HepG2 (cell line): ENCODE data around the gene GMPR. TPM values are rescaled to one million over a fixed set of nuclear protein-coding genes. Genes with fewer than 3 reads are reported as not detected.

ENCODE experiments used
- ATAC-seq: fragments of 200-7000 bp; cut with Tn5 transposase; 3 replicates; pipeline ENCODE4 v1.9.1; 2020; ENCODE audit warnings: mild to moderate bottlenecking, moderate library complexity
- BruUV-seq: library from RNA; stranded (reverse); fragments of 400-500 nt; replicated peaks from 2 replicates; lab custom pipeline; 2021; lab: Mats Ljungman, UMichigan
- CTCF ChIA-PET: fragments of 300-600 bp; formaldehyde crosslinking; extraction: SDS; loops from one replicate; lab custom pipeline; 2021; ENCODE audit warnings: low total read pairs, inconsistent platforms, low intra/inter-chr PET ratio; lab: Yijun Ruan, JAX
- POLR2A ChIA-PET: fragments of 350-600 bp; sonication (Branson Sonifier 250); formaldehyde crosslinking; loops from one replicate; lab custom pipeline; 2020; ENCODE audit warnings: antibody characterized with exemption, inconsistent platforms; lab: Yijun Ruan, JAX
- DNase-seq: peaks from one replicate; pipeline ENCODE4 v3.0.0-alpha.2; 2015; ENCODE audit warnings: low spot score
- FAIRE-seq: peaks from 3 replicates; lab custom pipeline; 2011; peaks lifted over from hg19 to GRCh38; lab: Jason Lieb, UNC
- H2AFZ ChIP-seq: one replicate; pipeline ENCODE4 v1.6.1; 2011; ENCODE audit warnings: low read length, inconsistent platforms
- H3K27ac ChIP-seq: fragments of 300-600 bp; 3 replicates; pipeline ENCODE4 v1.8.0; 2011; ENCODE audit warnings: mixed run types, mild to moderate bottlenecking, mixed read lengths, low read length, inconsistent platforms; ENCODE audit not compliant: insufficient read depth; ENCODE audit errors: extremely low read length
- H3K27me3 ChIP-seq, 2 experiments: fragments of 200-600 bp in 1 of 2; 2 replicates in 1 of 2; 3 replicates in 1 of 2; pipeline versions ENCODE4 v1.6.0 to v1.8.0; 2011; ENCODE audit warnings: low read length in 2 of 2, mild to moderate bottlenecking in 2 of 2, moderate library complexity in 2 of 2, inconsistent platforms in 1 of 2; ENCODE audit not compliant: insufficient read depth in 2 of 2, control insufficient read depth in 1 of 2
- H3K36me3 ChIP-seq, 2 experiments: fragments of 200-600 bp in 1 of 2; replicated peaks in 1 of 2; 2 replicates in 1 of 2; 3 replicates in 1 of 2; pipeline versions ENCODE4 v1.5.1 to v1.8.0; 2011; ENCODE audit warnings: low read length in 2 of 2, inconsistent platforms in 1 of 2; ENCODE audit not compliant: insufficient read depth in 2 of 2, control insufficient read depth in 1 of 2
- H3K4me1 ChIP-seq: 2 replicates; pipeline ENCODE4 v1.5.1; 2012; ENCODE audit warnings: low read length, inconsistent platforms; ENCODE audit not compliant: insufficient read depth
- H3K4me2 ChIP-seq: 2 replicates; pipeline ENCODE4 v1.6.0; 2011; ENCODE audit warnings: low read depth, low read length, inconsistent platforms
- H3K4me3 ChIP-seq, 3 experiments: fragments of 200-600 bp in 1 of 3; sonication (generic), shearing (Covaris generic) in 1 of 3; replicated peaks in 1 of 3; 2 replicates each; pipeline ENCODE4 v1.5.1; 2011 to 2016; ENCODE audit warnings: low read length in 3 of 3, inconsistent platforms in 2 of 3, low read depth in 2 of 3, mild to moderate bottlenecking in 2 of 3, control low read depth in 1 of 3, mixed read lengths in 1 of 3; ENCODE audit not compliant: insufficient read depth in 1 of 3
- H3K79me2 ChIP-seq: one replicate; pipeline ENCODE4 v1.6.1; 2011; ENCODE audit warnings: low read length, inconsistent platforms; ENCODE audit not compliant: insufficient read depth
- H3K9ac ChIP-seq: 2 replicates; pipeline ENCODE4 v1.6.0; 2011; ENCODE audit warnings: mild to moderate bottlenecking, low read depth, low read length, inconsistent platforms; ENCODE audit not compliant: insufficient read depth
- H3K9me3 ChIP-seq: 2 replicates; pipeline ENCODE4 v1.5.1; 2012; ENCODE audit warnings: mild to moderate bottlenecking, low read length
- H4K20me1 ChIP-seq: 2 replicates; pipeline ENCODE4 v1.6.0; 2011; ENCODE audit warnings: inconsistent platforms, mild to moderate bottlenecking, low read length, moderate library complexity; ENCODE audit not compliant: insufficient read depth
- ATAD3A ChIP-seq: sonication (generic); formaldehyde crosslinking; IDR thresholded peaks from 2 replicates; pipeline ENCODE4 v1.4.0; 2020; ENCODE audit warnings: missing genetic modification reagents
- NFE2 ChIP-seq: sonication (generic); formaldehyde crosslinking; IDR thresholded peaks from 2 replicates; pipeline ENCODE4 v1.4.0; 2020; ENCODE audit warnings: missing genetic modification reagents
- NPAS2 ChIP-seq: sonication (generic); formaldehyde crosslinking; IDR thresholded peaks from 2 replicates; pipeline ENCODE4 v1.8.0; 2022; ENCODE audit warnings: mild to moderate bottlenecking, missing genetic modification reagents, borderline replicate concordance
- PRMT3 ChIP-seq: sonication (generic); formaldehyde crosslinking; IDR thresholded peaks from 2 replicates; pipeline ENCODE4 v1.8.1; 2022; ENCODE audit warnings: low read depth, mild to moderate bottlenecking, moderate library complexity, missing genetic modification reagents, borderline replicate concordance
- ZNF274 ChIP-seq: sonication (generic); formaldehyde crosslinking; IDR thresholded peaks from 2 replicates; pipeline ENCODE4 v1.5.1; 2020; ENCODE audit warnings: mild to moderate bottlenecking, missing genetic modification reagents
- ZNF451 ChIP-seq: sonication (generic); formaldehyde crosslinking; IDR thresholded peaks from 2 replicates; pipeline ENCODE4 v1.5.0; 2020; ENCODE audit warnings: mild to moderate bottlenecking, missing genetic modification reagents
- WGBS: methylation state at CpG from one replicate; pipeline ENCODE4 v1.1.6; 2017; ENCODE audit warnings: low lambda C conversion rate; 5-methylcytosine and 5-hydroxymethylcytosine counted together
- in situ Hi-C: cut with HindIII; loops from 2 replicates; pipeline ENCODE4 v1.10.0; 2017; ENCODE audit warnings: low pct_unique_long_range_greater_than_20kb; ENCODE audit not compliant: extremely low pct_ligation_motif_present
- intact Hi-C: fragments of 100-400 bp; cut with micrococcal nuclease; formaldehyde crosslinking; loops from one replicate; pipeline ENCODE4 v1.10.0; 2022; ENCODE audit not compliant: unreplicated experiment
- polyA plus RNA-seq, 8 experiments: library from polyadenylated mRNA; depleted of rRNA in 3 of 8; stranded (reverse) in 7 of 8; unstranded in 1 of 8; fragments of >200 nt; fragmentation: Illumina TruSeq in 4 of 8; extraction: Trizol in 4 of 8; gene quantifications; 2 replicates each; pipeline versions ENCODE4 v1.2.1 to v1.2.3, GENCODE V29; 2011 to 2016; ENCODE audit warnings: low read depth in 4 of 8, missing spikeins in 1 of 8, mixed read lengths in 1 of 8; ENCODE audit not compliant: insufficient read depth in 1 of 8
- total RNA-seq, 5 experiments: library from RNA; depleted of rRNA; stranded (reverse); fragments of >200 nt; fragmentation: Illumina TruSeq; extraction: Trizol; gene quantifications; 2 replicates each; pipeline ENCODE4 v1.2.3, GENCODE V29; 2016; ENCODE audit warnings: low read depth in 1 of 5
- TF ChIP-seq, protein P1 (sequence below): sonication (generic); formaldehyde crosslinking; IDR thresholded peaks from 2 replicates; pipeline ENCODE4 v1.4.0; 2020; ENCODE audit warnings: low read depth, mild to moderate bottlenecking, missing genetic modification reagents

Gene GMPR
- total and polyA plus RNA-seq, 2 of the 13 experiments (the other 11 are each of a cell fraction or from before 2014, with no cell fraction given), result not detected

DNA sequence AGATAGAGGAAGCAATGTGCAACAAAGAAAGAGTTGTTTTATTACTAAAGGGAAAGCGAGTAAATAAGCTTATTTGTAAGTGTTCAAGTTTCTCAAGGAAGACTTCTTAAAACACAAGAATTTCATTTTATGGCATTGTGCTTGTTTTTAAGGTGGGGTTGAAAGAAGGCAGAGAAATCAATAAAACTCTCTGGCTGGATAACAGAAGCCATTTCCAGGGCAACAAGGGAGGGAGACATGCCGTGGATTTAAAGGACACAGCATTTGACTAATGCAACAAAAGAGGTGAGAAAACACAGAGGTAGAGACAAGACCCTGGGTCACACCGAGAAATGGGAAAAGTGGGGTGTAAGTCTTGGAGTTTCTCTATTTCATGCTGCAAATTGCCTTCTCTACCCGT, 28.8 kb upstream of the GMPR start:
- H3K9ac ChIP-seq, result no peak overlapping the region
- POLR2A ChIA-PET, result no interaction called here
- WGBS, result 3% methylated on average over 4 of the region's 4 CpGs
- H3K4me2 ChIP-seq, result no peak overlapping the region
- H3K27ac ChIP-seq, result no peak overlapping the region
- BruUV-seq, result no TSS peak
- CTCF ChIA-PET, result no interaction called here
- no peak for FAIRE-seq
- H3K36me3 ChIP-seq, result no peaks in the 10 kb centered on the region
- TF ChIP-seq ZNF274 (CRISPR knock-in tag) (no peak), ATAD3A (CRISPR knock-in tag) (no peak), PRMT3 (CRISPR knock-in tag) (no peak), NPAS2 (CRISPR knock-in tag) (no peak), ZNF451 (CRISPR knock-in tag) (no peak)
- TF ChIP-seq, all 625 proteins: peak for 0
- H3K4me3 ChIP-seq, result no peak overlapping the region
- no peak overlapping the region for H2AFZ ChIP-seq
- in situ Hi-C loops, result no loop called here
- ATAC-seq (no peak), DNase-seq (no peak)
- H3K27me3 ChIP-seq, result no peaks in the 10 kb centered on the region
- no peaks in the 10 kb centered on the region for H4K20me1 ChIP-seq
- peaks cover 6% of the 10 kb centered on the region; the same call in 1 of the 2 replicates for H3K4me1 ChIP-seq
- no peaks in the 10 kb centered on the region for H3K79me2 ChIP-seq
- intact Hi-C loops, result no loop called here
- H3K9me3 ChIP-seq, result no peaks in the 10 kb centered on the region

DNA sequence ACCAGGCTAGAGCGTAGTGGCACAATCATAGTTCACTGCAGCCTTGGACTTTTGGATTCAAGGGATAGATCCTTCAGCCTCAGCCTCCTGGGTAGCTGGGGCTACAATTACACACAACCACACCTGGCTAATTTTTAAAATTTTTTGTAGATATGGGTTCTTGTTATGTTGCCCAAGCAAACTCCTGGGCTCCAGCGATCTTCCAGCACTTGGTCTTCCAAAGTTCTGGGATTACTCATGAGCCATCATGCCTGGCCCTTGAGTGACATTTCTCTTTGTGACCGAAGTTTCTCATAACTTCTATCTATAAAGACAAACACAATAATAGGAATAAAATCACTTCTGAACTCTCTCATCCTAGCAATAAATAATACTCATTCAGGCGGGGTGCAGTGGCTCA, 26.1 kb upstream of the GMPR start:
- peaks cover 2 to 9% of the 10 kb centered on the region in 2 experiments; a peak in 2 of 5 replicates for H3K27me3 ChIP-seq

More for the DNA sequence above, 26.1 kb upstream of the GMPR start:
- BruUV-seq, result no TSS peak
- TF ChIP-seq, protein P1, sequence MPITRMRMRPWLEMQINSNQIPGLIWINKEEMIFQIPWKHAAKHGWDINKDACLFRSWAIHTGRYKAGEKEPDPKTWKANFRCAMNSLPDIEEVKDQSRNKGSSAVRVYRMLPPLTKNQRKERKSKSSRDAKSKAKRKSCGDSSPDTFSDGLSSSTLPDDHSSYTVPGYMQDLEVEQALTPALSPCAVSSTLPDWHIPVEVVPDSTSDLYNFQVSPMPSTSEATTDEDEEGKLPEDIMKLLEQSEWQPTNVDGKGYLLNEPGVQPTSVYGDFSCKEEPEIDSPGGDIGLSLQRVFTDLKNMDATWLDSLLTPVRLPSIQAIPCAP, result no peak
- no peak for TF ChIP-seq NFE2 (CRISPR knock-in tag)
- H3K36me3 ChIP-seq, result no peaks in the 10 kb centered on the region
- DNase-seq (no peak), FAIRE-seq (no peak), ATAC-seq (no peak)
- H3K4me2 ChIP-seq, result no peak overlapping the region
- no peak overlapping the region for H3K9ac ChIP-seq
- ChIA-PET CTCF (no interaction called here), POLR2A (no interaction called here)
- no peak overlapping the region for H2AFZ ChIP-seq
- in situ Hi-C loops, result no loop called here
- H3K79me2 ChIP-seq, result no peaks in the 10 kb centered on the region
- H3K27ac ChIP-seq, result no peak overlapping the region
- peaks cover 6% of the 10 kb centered on the region; the same call in 1 of the 2 replicates for H3K4me1 ChIP-seq
- H3K9me3 ChIP-seq, result no peaks in the 10 kb centered on the region
- intact Hi-C loops, result no loop called here
- 2% methylated on average over 4 of the region's 4 CpGs for WGBS
- H3K4me3 ChIP-seq, result no peak overlapping the region
- H4K20me1 ChIP-seq, result no peaks in the 10 kb centered on the region; the same call in 1 of the 2 replicates
